Mesendoderm (in vitro differentiated cells): Measurements from ENCODE around the gene BIRC5.

Source experiments
- DNase-seq: peaks from one replicate; pipeline ENCODE4 v3.0.0; 2013
- H2AK5ac ChIP-seq: 2 replicates; pipeline ENCODE4 v1.6.1; 2013; ENCODE audit warnings: low read length, inconsistent platforms
- H2BK120ac ChIP-seq: 2 replicates; pipeline ENCODE4 v1.6.1; 2013; ENCODE audit warnings: low read depth, mild to moderate bottlenecking, low read length, moderate library complexity, mixed read lengths
- H2BK15ac ChIP-seq: replicated peaks from 2 replicates; pipeline ENCODE4 v1.6.1; 2013; ENCODE audit warnings: low read depth, mild to moderate bottlenecking, moderate library complexity
- H2BK5ac ChIP-seq: 2 replicates; pipeline ENCODE4 v1.6.1; 2013; ENCODE audit warnings: low read length, inconsistent platforms
- H3K18ac ChIP-seq: 2 replicates; pipeline ENCODE4 v1.6.1; 2013; ENCODE audit warnings: mild to moderate bottlenecking, low read length, mixed read lengths
- H3K23ac ChIP-seq: one replicate; pipeline ENCODE4 v1.6.1; 2013; ENCODE audit warnings: low read length
- H3K27ac ChIP-seq: 2 replicates; pipeline ENCODE4 v1.5.1; 2013; ENCODE audit warnings: low read depth, mild to moderate bottlenecking, inconsistent platforms, low read length, moderate library complexity
- H3K27me3 ChIP-seq: 2 replicates; pipeline ENCODE4 v1.6.1; 2013; ENCODE audit warnings: low read length, control low read depth, mild to moderate bottlenecking, inconsistent platforms; ENCODE audit not compliant: insufficient read depth, poor library complexity
- H3K36me3 ChIP-seq: 2 replicates; pipeline ENCODE4 v1.6.1; 2013; ENCODE audit warnings: low read length, inconsistent platforms; ENCODE audit not compliant: control insufficient read depth, insufficient read depth
- H3K4ac ChIP-seq: one replicate; pipeline ENCODE4 v1.6.1; 2013; ENCODE audit warnings: low read depth, mild to moderate bottlenecking, low read length, moderate library complexity
- H3K4me1 ChIP-seq: 2 replicates; pipeline ENCODE4 v1.6.1; 2013; ENCODE audit warnings: low read depth, low read length, inconsistent platforms; ENCODE audit not compliant: control insufficient read depth
- H3K4me2 ChIP-seq: 2 replicates; pipeline ENCODE4 v1.6.1; 2013; ENCODE audit warnings: low read length
- H3K4me3 ChIP-seq: 2 replicates; pipeline ENCODE4 v1.5.1; 2013; ENCODE audit warnings: mild to moderate bottlenecking, low read length
- H3K56ac ChIP-seq: one replicate; pipeline ENCODE4 v1.6.1; 2013; ENCODE audit warnings: low read length
- H3K79me1 ChIP-seq: 2 replicates; pipeline ENCODE4 v1.6.1; 2013; ENCODE audit warnings: low read length, inconsistent platforms
- H3K79me2 ChIP-seq: 2 replicates; pipeline ENCODE4 v1.6.1; 2013; ENCODE audit warnings: mild to moderate bottlenecking, low read length; ENCODE audit not compliant: control insufficient read depth, insufficient read depth
- H3K9ac ChIP-seq: 2 replicates; pipeline ENCODE4 v1.6.1; 2013; ENCODE audit warnings: low read length, inconsistent platforms
- H4K5ac ChIP-seq: one replicate; pipeline ENCODE4 v1.6.1; 2013; ENCODE audit warnings: low read length
- H4K8ac ChIP-seq: one replicate; pipeline ENCODE4 v1.6.1; 2013; ENCODE audit warnings: low read depth, mild to moderate bottlenecking, control low read depth, low read length, moderate library complexity
- WGBS: extraction: QIAGEN DNeasy Blood & Tissue Kit; methylation state at CpG from one replicate; pipeline ENCODE4 v1.1.7; 2013; ENCODE audit warnings: low lambda C conversion rate, missing lambda C conversion rate; ENCODE audit not compliant: insufficient coverage; ENCODE audit errors: extremely low coverage; 5-methylcytosine and 5-hydroxymethylcytosine counted together

BIRC5 gene

DNA sequence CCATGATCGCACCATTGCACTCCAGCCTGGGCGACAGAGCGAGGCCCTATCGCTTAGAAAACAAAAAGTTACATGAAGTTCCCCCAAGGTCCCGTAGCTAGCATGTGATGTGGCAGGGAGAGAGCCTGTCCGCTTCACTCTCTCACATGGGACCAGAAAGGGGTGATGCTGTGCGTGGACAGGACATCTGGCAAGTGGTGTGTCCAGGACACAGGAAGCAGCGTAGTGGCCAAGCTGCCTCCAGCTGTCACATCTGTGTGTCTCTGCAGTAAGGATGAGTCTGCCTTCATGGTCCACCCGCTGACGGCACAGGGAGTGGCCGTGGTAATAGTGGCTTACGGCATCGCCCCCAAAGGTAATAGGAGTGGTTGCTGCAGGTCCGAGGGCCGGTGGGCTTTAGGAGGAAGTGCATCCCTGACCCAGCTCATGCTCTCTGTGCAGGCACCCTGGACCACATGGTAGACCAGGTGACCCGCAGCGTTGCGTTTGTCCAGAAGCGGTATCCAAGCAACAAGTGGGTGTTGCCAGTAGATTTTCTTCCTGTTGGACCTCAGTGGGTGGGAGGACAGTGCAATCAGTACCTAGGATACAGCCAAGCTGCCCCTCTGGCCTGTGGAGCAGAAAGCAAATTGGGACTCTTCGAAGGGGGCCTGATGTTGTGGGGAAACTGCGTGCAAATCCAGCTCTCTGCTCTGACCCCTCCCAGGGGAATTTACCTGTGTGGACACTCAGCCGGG lies 9.5 kb upstream of the BIRC5 start:
- H3K4me2 ChIP-seq: no peak overlapping the region
- H3K4me3 ChIP-seq: no peak overlapping the region
- no peak for DNase-seq
- no peak overlapping the region for H2BK5ac ChIP-seq
- H3K27ac ChIP-seq: no peak overlapping the region
- no CpG with 5 or more reads among the region's 22 CpGs for WGBS
- no peaks in the 10 kb centered on the region for H3K4me1 ChIP-seq
- H3K79me2 ChIP-seq: no peaks in the 10 kb centered on the region
- no peak overlapping the region for H4K8ac ChIP-seq
- no peak overlapping the region for H3K4ac ChIP-seq
- H2AK5ac ChIP-seq: no peak overlapping the region
- H2BK120ac ChIP-seq: no peak overlapping the region
- H2BK15ac ChIP-seq: no peak overlapping the region
- H3K9ac ChIP-seq: no peak overlapping the region
- no peak overlapping the region for H4K5ac ChIP-seq
- H3K18ac ChIP-seq: no peak overlapping the region
- peaks cover 4% of the 10 kb centered on the region for H3K79me1 ChIP-seq
- H3K23ac ChIP-seq: no peak overlapping the region
- no peaks in the 10 kb centered on the region for H3K27me3 ChIP-seq
- H3K36me3 ChIP-seq: no peaks in the 10 kb centered on the region
- H3K56ac ChIP-seq: no peak overlapping the region

DNA sequence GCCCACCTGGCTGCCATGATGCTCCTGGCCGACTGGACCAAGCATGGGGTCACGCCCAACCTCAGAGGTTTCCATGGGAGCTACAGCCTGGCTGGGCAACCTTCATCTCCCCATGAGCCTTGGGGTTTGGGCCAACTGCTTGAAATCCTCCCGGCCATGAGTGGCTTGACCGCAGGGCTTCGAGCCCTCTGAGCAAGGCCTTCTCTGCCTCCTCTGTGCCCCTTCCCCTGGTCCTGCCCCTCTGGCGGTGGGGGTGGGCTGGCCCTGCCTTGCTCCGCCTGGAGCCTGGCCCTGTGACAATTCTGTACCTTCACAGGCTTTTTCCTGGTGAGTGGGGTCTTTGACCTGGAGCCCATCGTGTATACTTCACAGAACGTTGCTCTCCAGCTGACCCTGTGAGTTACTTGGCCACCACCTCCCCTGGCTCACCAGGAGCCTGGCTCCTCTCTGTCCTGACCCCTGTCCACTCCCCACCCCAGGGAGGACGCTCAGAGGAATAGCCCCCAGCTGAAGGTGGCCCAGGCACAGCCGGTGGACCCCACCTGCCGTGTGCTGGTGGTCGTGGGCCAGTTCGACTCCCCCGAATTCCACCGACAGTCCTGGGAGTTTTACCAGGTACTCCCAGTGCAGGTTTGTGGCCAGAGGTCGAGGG lies 8.8 kb upstream of the BIRC5 start:
- H4K8ac ChIP-seq: no peak overlapping the region
- no peaks in the 10 kb centered on the region for H3K4me1 ChIP-seq
- no CpG with 5 or more reads among the region's 17 CpGs for WGBS
- no peaks in the 10 kb centered on the region for H3K79me2 ChIP-seq
- no peak overlapping the region for H2AK5ac ChIP-seq
- H3K56ac ChIP-seq: no peak overlapping the region
- no peak overlapping the region for H2BK5ac ChIP-seq
- no peak overlapping the region for H3K23ac ChIP-seq
- no peak overlapping the region for H3K4me2 ChIP-seq
- H3K9ac ChIP-seq: no peak overlapping the region
- H3K18ac ChIP-seq: no peak overlapping the region
- H3K79me1 ChIP-seq: peaks cover 4% of the 10 kb centered on the region
- no peak overlapping the region for H3K4me3 ChIP-seq
- H3K4ac ChIP-seq: no peak overlapping the region
- no peak overlapping the region for H2BK120ac ChIP-seq
- no peak for DNase-seq
- no peaks in the 10 kb centered on the region for H3K36me3 ChIP-seq
- no peaks in the 10 kb centered on the region for H3K27me3 ChIP-seq
- no peak overlapping the region for H2BK15ac ChIP-seq
- no peak overlapping the region for H4K5ac ChIP-seq
- no peak overlapping the region for H3K27ac ChIP-seq

DNA sequence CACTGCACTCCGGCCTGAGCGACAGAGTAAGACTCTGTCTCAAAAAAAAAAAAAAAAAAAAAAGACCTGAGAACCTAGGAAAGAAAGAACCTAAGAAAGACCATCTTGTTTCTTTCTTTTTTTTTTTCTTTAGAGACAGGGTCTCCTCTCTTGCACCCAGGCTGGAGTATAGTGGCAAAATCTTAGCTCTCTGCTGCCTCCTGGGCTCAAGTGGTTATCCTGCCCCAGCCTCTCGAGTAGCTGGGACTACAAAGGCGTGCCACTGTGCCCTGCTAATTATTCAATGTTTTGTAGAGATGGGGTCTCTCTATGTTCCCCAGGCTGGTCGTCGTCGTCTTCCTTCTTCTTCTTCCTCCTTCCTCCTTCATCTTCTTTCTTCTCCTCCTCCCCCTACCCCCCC lies 7.8 kb upstream of the BIRC5 start:
- Histone ChIP-seq H4K5ac (no peak overlapping the region), H2BK15ac (no peak overlapping the region), H3K9ac (no peak overlapping the region), H3K4me1 (no peaks in the 10 kb centered on the region), H3K4me2 (no peak overlapping the region), H3K27me3 (no peaks in the 10 kb centered on the region), H3K4me3 (no peak overlapping the region), H3K4ac (no peak overlapping the region), H4K8ac (no peak overlapping the region), H2AK5ac (no peak overlapping the region), H3K79me1 (no peaks in the 10 kb centered on the region), H2BK5ac (no peak overlapping the region), H2BK120ac (no peak overlapping the region), H3K23ac (no peak overlapping the region), H3K36me3 (no peaks in the 10 kb centered on the region), H3K18ac (no peak overlapping the region), H3K79me2 (no peaks in the 10 kb centered on the region), H3K56ac (no peak overlapping the region), H3K27ac (no peak overlapping the region)
- DNase-seq: peak; percentile 44
- no CpG with 5 or more reads among the region's 7 CpGs for WGBS

DNA sequence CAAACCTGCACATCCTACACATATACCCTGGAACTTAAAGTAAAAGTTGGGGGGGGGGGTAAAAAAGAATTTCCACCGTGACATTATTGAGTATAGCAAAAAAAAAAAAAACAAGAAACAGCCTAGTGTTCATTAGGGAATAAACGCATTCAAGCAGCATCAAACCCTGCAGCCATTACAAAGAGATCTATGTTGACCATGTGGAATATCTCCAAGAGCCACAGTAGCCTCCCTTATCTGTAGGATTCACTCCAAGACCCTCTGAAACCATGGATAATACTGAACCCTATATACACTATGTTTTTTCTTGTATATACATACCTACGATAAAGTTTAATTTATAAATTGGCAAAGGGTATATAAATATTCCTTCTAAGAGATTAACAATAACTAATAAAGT lies 5.6 kb upstream of the BIRC5 start:
- Histone ChIP-seq H2BK5ac (no peak overlapping the region), H3K79me1 (no peaks in the 10 kb centered on the region), H3K4me1 (no peaks in the 10 kb centered on the region), H3K9ac (no peak overlapping the region), H2AK5ac (no peak overlapping the region), H3K27ac (no peak overlapping the region), H3K36me3 (no peaks in the 10 kb centered on the region), H2BK15ac (no peak overlapping the region), H3K79me2 (no peaks in the 10 kb centered on the region), H3K18ac (no peak overlapping the region), H3K27me3 (no peaks in the 10 kb centered on the region), H4K5ac (no peak overlapping the region), H3K56ac (no peak overlapping the region), H4K8ac (no peak overlapping the region), H2BK120ac (no peak overlapping the region), H3K23ac (no peak overlapping the region), H3K4ac (no peak overlapping the region), H3K4me2 (no peak overlapping the region), H3K4me3 (no peak overlapping the region)
- no peak for DNase-seq
- no CpG with 5 or more reads among the region's 3 CpGs for WGBS

DNA sequence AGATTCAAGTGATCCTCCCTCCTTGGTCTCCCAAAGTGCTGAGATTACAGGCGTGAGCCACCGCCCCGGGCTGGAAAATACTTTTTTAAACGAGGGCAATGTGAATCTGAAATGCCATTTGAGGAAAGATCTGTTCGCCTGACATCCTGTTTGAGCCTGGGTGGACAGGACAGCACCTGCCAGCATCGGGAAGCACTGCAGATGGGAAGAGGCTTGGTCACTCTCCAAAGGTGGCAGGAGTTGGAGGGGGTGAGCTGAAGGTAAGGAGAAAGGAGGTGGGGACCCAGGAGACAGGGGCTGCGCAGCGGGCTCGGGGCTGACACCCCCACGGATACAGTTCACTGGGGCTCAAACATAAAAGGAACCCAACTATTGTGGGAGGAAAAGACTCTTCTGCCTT lies 3.9 kb upstream of the BIRC5 start:
- DNase-seq: no peak
- Histone ChIP-seq H2BK15ac (no peak overlapping the region), H3K27ac (no peak overlapping the region), H2AK5ac (no peak overlapping the region), H3K9ac (no peak overlapping the region), H3K18ac (no peak overlapping the region), H3K79me1 (no peaks in the 10 kb centered on the region), H3K27me3 (no peaks in the 10 kb centered on the region), H3K4me3 (no peak overlapping the region), H3K4me2 (no peak overlapping the region), H3K4me1 (no peaks in the 10 kb centered on the region), H3K36me3 (no peaks in the 10 kb centered on the region), H4K8ac (no peak overlapping the region), H3K56ac (no peak overlapping the region), H3K4ac (no peak overlapping the region), H2BK120ac (no peak overlapping the region), H3K23ac (no peak overlapping the region), H4K5ac (no peak overlapping the region), H2BK5ac (no peak overlapping the region), H3K79me2 (peaks cover 9% of the 10 kb centered on the region)
- WGBS: no CpG with 5 or more reads among the region's 10 CpGs
